ENCODE data around the gene P4HB. TPM values are rescaled to one million over a fixed set of nuclear protein-coding genes. Genes with fewer than 3 reads are reported as not detected.

Gene P4HB
- total RNA-seq, 1 donor from 2014 or later = 462 TPM

DNA sequence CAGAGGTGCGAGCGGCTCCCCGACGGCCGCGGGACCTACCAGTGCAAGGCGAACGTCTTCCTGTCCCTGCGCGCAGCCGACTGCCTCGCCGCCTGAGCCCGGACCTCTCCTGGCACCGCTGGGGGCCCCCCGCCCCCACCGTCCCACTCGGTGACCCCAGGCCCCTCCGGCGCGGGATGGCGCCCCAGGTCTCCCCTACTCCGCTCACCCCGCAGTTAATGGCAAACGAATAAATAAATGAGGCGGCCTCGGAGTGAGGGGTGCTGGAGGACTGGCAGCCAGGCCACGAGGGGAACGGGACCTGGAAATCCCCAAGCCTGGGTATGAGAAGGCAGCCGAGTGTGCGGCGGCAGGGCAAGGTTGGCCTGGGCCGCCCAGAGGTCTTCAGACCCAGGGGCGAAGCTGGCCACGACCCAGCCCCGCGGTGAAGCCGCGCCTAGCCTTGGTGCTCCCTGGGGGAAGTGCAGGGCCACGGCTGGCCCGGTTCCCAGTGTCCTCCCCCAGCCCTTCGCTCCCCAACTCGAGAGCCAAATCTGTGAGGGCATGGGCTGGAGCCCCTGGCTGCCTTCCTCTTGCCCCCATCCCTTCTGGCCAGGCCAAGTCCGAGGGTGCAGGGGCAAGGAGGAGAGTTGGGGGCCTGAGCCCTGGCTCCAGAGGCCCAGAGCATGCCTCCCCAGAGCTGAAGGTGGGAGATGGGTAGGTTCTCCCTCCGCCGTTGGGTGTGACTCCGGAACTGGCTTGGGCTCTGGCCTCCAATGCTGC, 42.5 kb upstream of the P4HB start:
- TF ChIP-seq, protein P1, sequence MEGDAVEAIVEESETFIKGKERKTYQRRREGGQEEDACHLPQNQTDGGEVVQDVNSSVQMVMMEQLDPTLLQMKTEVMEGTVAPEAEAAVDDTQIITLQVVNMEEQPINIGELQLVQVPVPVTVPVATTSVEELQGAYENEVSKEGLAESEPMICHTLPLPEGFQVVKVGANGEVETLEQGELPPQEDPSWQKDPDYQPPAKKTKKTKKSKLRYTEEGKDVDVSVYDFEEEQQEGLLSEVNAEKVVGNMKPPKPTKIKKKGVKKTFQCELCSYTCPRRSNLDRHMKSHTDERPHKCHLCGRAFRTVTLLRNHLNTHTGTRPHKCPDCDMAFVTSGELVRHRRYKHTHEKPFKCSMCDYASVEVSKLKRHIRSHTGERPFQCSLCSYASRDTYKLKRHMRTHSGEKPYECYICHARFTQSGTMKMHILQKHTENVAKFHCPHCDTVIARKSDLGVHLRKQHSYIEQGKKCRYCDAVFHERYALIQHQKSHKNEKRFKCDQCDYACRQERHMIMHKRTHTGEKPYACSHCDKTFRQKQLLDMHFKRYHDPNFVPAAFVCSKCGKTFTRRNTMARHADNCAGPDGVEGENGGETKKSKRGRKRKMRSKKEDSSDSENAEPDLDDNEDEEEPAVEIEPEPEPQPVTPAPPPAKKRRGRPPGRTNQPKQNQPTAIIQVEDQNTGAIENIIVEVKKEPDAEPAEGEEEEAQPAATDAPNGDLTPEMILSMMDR (IDR thresholded peaks at IDR 0.05) = no peak
- intact Hi-C loops (cut with DNase I) = no loop called here
- DNase-seq = peak; percentile 64
- H3K9me3 ChIP-seq = no peaks in the 10 kb centered on the region
- H3K36me3 ChIP-seq = peaks cover 39% of the 10 kb centered on the region
- no peaks in the 10 kb centered on the region for H3K27me3 ChIP-seq
- no peak for ATAC-seq
- peak overlapping the region; percentile 33 for H3K4me3 ChIP-seq
- peaks cover 5% of the 10 kb centered on the region for H3K4me1 ChIP-seq
- H3K27ac ChIP-seq = no peak overlapping the region

DNA sequence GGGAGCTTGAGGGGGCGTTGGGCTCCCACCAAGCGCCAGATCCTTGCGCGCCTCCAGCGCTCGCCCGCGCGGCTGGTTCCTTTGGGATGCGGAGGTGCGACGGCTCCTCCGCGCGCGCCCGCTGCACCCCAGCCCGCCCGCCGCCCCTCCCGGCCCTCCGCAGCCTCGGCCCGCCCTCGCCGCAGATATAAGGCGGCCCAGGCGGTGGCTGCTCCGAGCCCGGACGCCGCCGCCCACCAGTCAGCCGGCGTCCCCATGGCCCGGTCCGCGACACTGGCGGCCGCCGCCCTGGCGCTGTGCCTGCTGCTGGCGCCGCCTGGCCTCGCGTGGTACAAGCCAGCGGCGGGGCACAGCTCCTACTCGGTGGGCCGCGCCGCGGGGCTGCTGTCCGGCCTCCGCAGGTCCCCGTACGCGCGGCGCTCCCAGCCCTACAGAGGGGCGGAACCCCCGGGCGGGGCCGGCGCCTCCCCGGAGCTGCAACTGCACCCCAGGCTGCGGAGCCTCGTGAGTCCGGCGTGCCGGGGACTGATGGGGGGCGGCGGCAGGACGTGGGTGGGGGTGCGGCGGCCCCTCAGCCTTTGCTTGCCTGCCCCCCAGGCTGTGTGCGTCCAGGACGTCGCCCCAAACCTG, 41.8 kb upstream of the P4HB start, which contains the start of gene NPB:
Gene NPB, plus strand, starts transcription at position 216 of the 630 bp plus-strand sequence. Its CDS starts 40 bp downstream, at position 256.
- Histone ChIP-seq H3K27me3 (no peaks in the 10 kb centered on the region), H3K36me3 (peaks cover 45% of the 10 kb centered on the region), H3K27ac (no peak within 1 kb of the TSS), H3K4me1 (peaks cover 5% of the 10 kb centered on the region), H3K4me3 (peak within 1 kb of the TSS; percentile 33), H3K9me3 (no peaks in the 10 kb centered on the region)
- peak; percentile 68 for DNase-seq
- peak; percentile 62 for ATAC-seq
- intact Hi-C loops (cut with DNase I) = no loop called here
- TF ChIP-seq, protein P1 (IDR thresholded peaks at IDR 0.05) = no peak

DNA sequence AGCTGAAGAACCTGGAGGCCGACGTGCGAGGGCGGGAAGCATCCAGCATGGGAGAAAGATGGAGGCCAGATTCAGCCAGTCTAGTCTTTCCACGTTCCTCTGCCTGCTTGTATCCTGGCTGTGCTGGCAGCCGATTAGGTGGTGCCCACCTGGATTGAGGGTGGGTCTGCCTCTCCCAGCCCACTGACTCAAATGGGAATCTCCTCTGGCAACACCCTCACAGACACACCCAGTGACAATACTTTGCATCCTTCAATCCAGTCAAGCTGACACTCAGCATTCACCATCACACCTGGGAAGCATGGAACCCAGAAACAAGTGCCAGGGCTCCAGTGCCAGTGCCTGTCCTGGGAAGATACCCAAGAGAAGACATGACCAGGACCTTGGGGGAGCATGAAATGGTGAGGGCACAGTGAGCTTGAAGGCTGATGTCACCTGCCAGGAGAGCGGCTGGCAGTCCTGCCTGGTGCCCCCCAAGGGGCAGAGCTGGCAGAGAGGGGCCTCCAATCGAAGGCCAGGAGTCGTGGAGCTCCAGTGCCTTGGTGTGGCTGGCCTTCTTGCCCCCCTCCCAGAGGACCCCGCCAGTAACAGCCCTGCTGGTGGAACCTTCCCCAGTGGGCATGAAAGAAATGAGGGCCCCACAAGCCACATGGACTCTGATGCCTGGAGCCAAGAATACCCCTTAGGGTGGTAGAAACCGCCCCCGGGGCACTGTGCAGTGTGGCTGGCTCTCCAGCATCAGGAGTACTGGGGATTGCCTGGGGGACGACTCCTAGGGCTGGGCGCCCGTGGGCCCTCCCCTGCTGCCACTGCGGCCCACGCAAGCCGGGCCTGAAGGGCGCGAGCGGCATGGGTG, 41.1 kb upstream of the P4HB start:
- Histone ChIP-seq H3K27me3 (no peaks in the 10 kb centered on the region), H3K27ac (no peak overlapping the region), H3K36me3 (peaks cover 50% of the 10 kb centered on the region), H3K4me1 (peaks cover 5% of the 10 kb centered on the region), H3K9me3 (no peaks in the 10 kb centered on the region), H3K4me3 (peak overlapping the region; percentile 33)
- intact Hi-C loops (cut with DNase I) = no loop called here
- ATAC-seq = peak; percentile 8
- TF ChIP-seq, protein P1 (IDR thresholded peaks at IDR 0.05) = no peak
- no peak for DNase-seq

DNA sequence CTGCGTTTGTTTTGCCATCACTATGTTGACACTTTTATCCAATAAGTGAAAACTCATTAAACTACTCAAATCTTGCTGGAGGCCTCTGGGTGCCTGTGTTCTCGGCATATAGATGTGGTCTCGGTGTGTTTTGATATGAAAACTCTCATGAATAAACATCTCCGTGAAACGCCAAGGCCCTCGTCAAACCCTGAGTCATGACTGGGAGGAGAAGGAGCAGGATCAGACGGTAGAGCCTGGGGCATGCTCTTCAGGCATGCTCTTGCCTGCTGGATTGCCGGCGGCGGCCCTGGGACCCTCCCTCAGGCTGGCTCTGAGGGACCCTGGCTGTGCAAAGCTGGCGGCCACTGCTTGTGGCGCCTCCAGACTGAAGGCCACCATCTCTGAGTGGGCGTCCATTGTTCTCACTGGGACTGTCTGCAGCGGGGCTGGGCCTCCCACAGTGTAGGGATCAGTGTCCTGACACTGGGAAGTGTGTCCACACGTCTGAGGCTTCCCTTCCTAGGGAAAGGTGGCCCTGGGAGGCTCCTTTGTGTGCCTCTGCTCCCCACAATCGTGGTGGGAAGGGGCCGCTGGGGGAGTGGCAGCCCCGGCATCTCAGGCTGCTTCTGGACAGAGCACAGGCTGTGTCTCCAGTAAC, 40.0 kb upstream of the P4HB start:
- Histone ChIP-seq H3K36me3 (peaks cover 51% of the 10 kb centered on the region), H3K4me1 (peaks cover 5% of the 10 kb centered on the region), H3K27ac (no peak overlapping the region), H3K4me3 (no peak overlapping the region), H3K27me3 (no peaks in the 10 kb centered on the region), H3K9me3 (no peaks in the 10 kb centered on the region)
- no peak for ATAC-seq
- no peak for DNase-seq
- intact Hi-C loops (cut with DNase I) = no loop called here
- TF ChIP-seq, protein P1 (IDR thresholded peaks at IDR 0.05) = no peak

DNA sequence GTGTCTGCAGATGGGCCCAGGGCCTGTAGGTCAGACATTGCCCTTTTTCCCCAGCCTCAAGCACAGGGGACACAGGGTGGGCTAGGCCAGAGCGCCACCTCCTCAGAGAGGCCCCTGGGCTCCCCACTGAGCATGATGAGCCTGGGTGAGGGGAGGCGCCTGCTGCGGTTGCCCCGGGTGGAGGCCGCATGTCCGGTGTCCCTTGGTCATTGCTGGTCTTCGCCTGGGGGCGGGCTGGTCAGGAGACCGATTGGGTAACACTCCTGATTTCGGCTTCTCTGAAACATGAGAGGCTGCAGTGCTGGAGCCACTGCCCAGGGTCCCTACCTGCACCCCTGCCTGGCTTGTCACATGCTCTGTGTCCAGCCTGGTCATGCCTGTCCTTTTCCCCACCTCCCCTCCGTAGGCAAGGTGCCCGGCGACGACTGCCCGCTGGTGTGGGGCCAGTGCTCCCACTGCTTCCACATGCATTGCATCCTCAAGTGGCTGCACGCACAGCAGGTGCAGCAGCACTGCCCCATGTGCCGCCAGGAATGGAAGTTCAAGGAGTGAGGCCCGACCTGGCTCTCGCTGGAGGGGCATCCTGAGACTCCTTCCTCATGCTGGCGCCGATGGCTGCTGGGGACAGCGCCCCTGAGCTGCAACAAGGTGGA, 39.3 kb upstream of the P4HB start:
- TF ChIP-seq, protein P1 (IDR thresholded peaks at IDR 0.05) = no peak
- DNase-seq (no peak), ATAC-seq (no peak)
- H3K27ac ChIP-seq = no peak overlapping the region
- H3K27me3 ChIP-seq = no peaks in the 10 kb centered on the region
- H3K9me3 ChIP-seq = no peaks in the 10 kb centered on the region
- peaks cover 55% of the 10 kb centered on the region for H3K36me3 ChIP-seq
- intact Hi-C loops (cut with DNase I) = no loop called here
- H3K4me3 ChIP-seq = no peak overlapping the region
- peaks cover 5% of the 10 kb centered on the region for H3K4me1 ChIP-seq
